ENCODE measurements around the gene CASZ1. TPM values are rescaled to one million over a fixed set of nuclear protein-coding genes. Genes with fewer than 3 reads are reported as not detected.

The CASZ1 gene
- total RNA-seq, 1 experiment from 2014 or later, result 11.7 TPM

- CTCF ChIA-PET, result interaction anchor here (0.7 to 1.3 kb wide), 2 partner anchors 9 to 224 kb away, joined by 3 read pairs; no protein-coding TSS in a partner anchor
- DNase-seq (ENCODE audit: low spot score) (no peak), ATAC-seq (no peak)
- Mint-ChIP-seq H3K27ac (peak overlapping the region; percentile 95), H3K9me3 (no peaks in the 10 kb centered on the region), H3K4me1 (peaks cover 38% of the 10 kb centered on the region), H3K4me3 (no peak overlapping the region), H3K27me3 (ENCODE audit: low read depth) (no peaks in the 10 kb centered on the region), H3K36me3 (no peaks in the 10 kb centered on the region)
- POLR2A ChIA-PET, result no interaction called here
- TF ChIP-seq GABPB1 (CRISPR knock-in tag; IDR thresholded peaks at IDR 0.05), result 0 out of 2 replicates have a peak, but pooled peaks have one; percentile 0
- no peak for TF ChIP-seq ZNF219 (CRISPR knock-in tag; IDR thresholded peaks at IDR 0.05; ENCODE audit: borderline replicate concordance)
- no peak for TF ChIP-seq ATF2 (CRISPR knock-in tag; IDR thresholded peaks at IDR 0.05; ENCODE audit: borderline replicate concordance, low read depth)
- TF ChIP-seq FOXJ3 (CRISPR knock-in tag; IDR thresholded peaks at IDR 0.05; ENCODE audit: borderline replicate concordance), result no peak
- TF ChIP-seq MXD4 (CRISPR knock-in tag; IDR thresholded peaks at IDR 0.05; ENCODE audit: borderline replicate concordance), result no peak
- no peak for TF ChIP-seq NR1H2 (CRISPR knock-in tag; IDR thresholded peaks at IDR 0.05)
- 0 out of 2 replicates have a peak, but pooled peaks have one; percentile 21 for TF ChIP-seq FOXP1 (CRISPR knock-in tag; IDR thresholded peaks at IDR 0.05; ENCODE audit: borderline replicate concordance)
- TF ChIP-seq CREM (CRISPR knock-in tag; IDR thresholded peaks at IDR 0.05), result no peak
Measured at GRCh38 chr1:10686404-10687040, 109.9 kb downstream of the CASZ1 start.

GRCh38 chr1:10685808-10686403 lies 110.5 kb downstream of the CASZ1 start:
- Mint-ChIP-seq H3K36me3 (no peaks in the 10 kb centered on the region), H3K27me3 (ENCODE audit: low read depth) (no peaks in the 10 kb centered on the region), H3K9me3 (no peaks in the 10 kb centered on the region), H3K4me1 (peaks cover 44% of the 10 kb centered on the region), H3K4me3 (no peak overlapping the region), H3K27ac (peak overlapping the region; percentile 95)
- peak; percentile 36; the same call in 1 of the 2 replicates for TF ChIP-seq GABPB1 (CRISPR knock-in tag; IDR thresholded peaks at IDR 0.05)
- TF ChIP-seq MLX (CRISPR knock-in tag; IDR thresholded peaks at IDR 0.05), result no peak
- ATAC-seq (no peak), DNase-seq (ENCODE audit: low spot score) (no peak)
- CTCF ChIA-PET, result interaction anchor here (1.3 to 1.5 kb wide), 2 partner anchors 16 to 224 kb away, joined by 3 to 4 read pairs; no protein-coding TSS in a partner anchor
- POLR2A ChIA-PET, result no interaction called here

GRCh38 chr1:10685196-10685807 lies 111.1 kb downstream of the CASZ1 start:
- Mint-ChIP-seq H3K4me1 (peaks cover 47% of the 10 kb centered on the region), H3K4me3 (no peak overlapping the region), H3K27me3 (ENCODE audit: low read depth) (no peaks in the 10 kb centered on the region), H3K27ac (no peak overlapping the region), H3K36me3 (no peaks in the 10 kb centered on the region), H3K9me3 (no peaks in the 10 kb centered on the region)
- CTCF ChIA-PET, result interaction anchor here (1.5 kb wide), 2 partner anchors 15 to 19 kb away, joined by 3 to 4 read pairs; no protein-coding TSS in a partner anchor
- POLR2A ChIA-PET, result no interaction called here
- no peak for ATAC-seq
- DNase-seq (ENCODE audit: low spot score), result no peak
- TF ChIP-seq ZNF532 (CRISPR knock-in tag; IDR thresholded peaks at IDR 0.05; ENCODE audit: borderline replicate concordance) (no peak), ZNF281 (CRISPR knock-in tag; IDR thresholded peaks at IDR 0.05) (no peak), IRF2 (CRISPR knock-in tag; IDR thresholded peaks at IDR 0.05; ENCODE audit: borderline replicate concordance, low read depth) (no peak), IRF1 (CRISPR knock-in tag; IDR thresholded peaks at IDR 0.05) (no peak), CREM (CRISPR knock-in tag; IDR thresholded peaks at IDR 0.05) (no peak), HMGA2 (CRISPR knock-in tag; IDR thresholded peaks at IDR 0.05) (no peak), SOX15 (CRISPR knock-in tag; IDR thresholded peaks at IDR 0.05) (no peak), ATF3 (CRISPR knock-in tag; conservative IDR thresholded peaks at IDR 0.05) (no peak)

Data from WTC11 (cell line).